ENCODE measurements around the gene ERI3.

Gene ERI3

DNA sequence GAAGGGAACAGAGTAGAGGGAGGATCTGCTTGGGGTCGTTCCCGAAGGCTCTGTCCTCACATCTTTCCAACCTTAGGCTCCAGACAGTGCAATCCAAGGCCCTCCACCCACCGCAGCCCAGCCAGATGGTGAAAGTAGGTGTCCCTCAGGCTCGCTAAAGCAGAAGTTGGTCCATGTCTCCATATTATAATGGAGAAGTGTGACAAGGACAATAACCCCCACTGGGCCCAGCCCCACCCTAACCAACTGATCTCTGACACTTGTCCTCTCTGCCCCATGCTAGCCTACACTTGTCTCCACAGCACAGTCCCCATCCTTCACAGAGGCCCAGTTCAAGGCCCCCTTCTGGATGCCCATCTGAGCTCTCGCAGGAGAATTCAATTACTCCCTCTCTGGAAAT is 93.1 kb downstream of the ERI3 start:
- Histone ChIP-seq H3K36me3 (ENCODE audit: control insufficient read depth, insufficient read depth, low read length) (no peaks in the 10 kb centered on the region), H3K27me3 (ENCODE audit: control insufficient read depth, insufficient read depth, low read length) (no peaks in the 10 kb centered on the region), H3K4me1 (no peaks in the 10 kb centered on the region), H3K4me2 (ENCODE audit: low read length) (no peak overlapping the region), H3K27ac (no peak overlapping the region), H3K4me3 (ENCODE audit: low read depth, low read length) (no peak overlapping the region), H3K79me2 (no peaks in the 10 kb centered on the region), H3K9ac (no peak overlapping the region), H2AFZ (no peak overlapping the region), H3K9me3 (ENCODE audit: control insufficient read depth, low read length) (no peaks in the 10 kb centered on the region)
- TF ChIP-seq, protein P1, sequence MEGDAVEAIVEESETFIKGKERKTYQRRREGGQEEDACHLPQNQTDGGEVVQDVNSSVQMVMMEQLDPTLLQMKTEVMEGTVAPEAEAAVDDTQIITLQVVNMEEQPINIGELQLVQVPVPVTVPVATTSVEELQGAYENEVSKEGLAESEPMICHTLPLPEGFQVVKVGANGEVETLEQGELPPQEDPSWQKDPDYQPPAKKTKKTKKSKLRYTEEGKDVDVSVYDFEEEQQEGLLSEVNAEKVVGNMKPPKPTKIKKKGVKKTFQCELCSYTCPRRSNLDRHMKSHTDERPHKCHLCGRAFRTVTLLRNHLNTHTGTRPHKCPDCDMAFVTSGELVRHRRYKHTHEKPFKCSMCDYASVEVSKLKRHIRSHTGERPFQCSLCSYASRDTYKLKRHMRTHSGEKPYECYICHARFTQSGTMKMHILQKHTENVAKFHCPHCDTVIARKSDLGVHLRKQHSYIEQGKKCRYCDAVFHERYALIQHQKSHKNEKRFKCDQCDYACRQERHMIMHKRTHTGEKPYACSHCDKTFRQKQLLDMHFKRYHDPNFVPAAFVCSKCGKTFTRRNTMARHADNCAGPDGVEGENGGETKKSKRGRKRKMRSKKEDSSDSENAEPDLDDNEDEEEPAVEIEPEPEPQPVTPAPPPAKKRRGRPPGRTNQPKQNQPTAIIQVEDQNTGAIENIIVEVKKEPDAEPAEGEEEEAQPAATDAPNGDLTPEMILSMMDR (IDR thresholded peaks at IDR 0.05), result no peak

DNA sequence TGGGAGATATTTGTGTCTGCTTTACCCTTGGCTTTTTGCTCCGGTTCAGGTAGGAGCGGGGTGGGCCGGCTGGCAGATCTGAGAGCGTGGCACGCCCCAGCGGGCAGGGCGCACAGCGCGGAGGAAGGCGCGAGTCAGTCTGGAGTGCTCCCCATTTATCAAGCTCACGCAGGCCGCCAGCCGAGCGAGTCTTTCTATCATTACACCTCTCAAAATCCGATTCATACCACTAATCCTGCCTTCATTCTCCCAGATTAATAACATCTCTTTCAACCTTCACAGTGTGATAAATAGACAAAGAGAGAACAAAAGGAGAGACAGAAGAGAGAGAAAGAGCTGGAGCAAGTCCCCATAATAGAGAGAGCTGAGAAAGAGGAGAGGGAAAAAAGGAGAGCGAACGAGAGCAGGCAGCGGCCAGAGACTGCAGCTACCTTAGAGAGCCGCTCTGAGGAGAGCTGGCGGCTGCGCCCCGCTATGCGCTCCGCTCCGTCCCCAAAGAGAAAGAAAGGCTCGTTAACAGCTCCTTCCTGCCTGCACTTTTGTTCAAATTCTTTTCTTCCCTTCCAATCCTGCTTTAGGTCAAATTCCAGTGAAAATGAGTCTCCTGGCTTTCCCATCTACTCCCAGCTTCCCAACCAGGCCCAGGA is 93.8 kb downstream of the ERI3 start:
- Histone ChIP-seq H3K9me3 (ENCODE audit: control insufficient read depth, low read length) (no peaks in the 10 kb centered on the region), H3K4me1 (no peaks in the 10 kb centered on the region), H3K9ac (no peak overlapping the region), H3K4me3 (ENCODE audit: low read depth, low read length) (no peak overlapping the region), H3K36me3 (ENCODE audit: control insufficient read depth, insufficient read depth, low read length) (no peaks in the 10 kb centered on the region), H3K79me2 (no peaks in the 10 kb centered on the region), H3K27ac (no peak overlapping the region), H3K27me3 (ENCODE audit: control insufficient read depth, insufficient read depth, low read length) (no peaks in the 10 kb centered on the region), H3K4me2 (ENCODE audit: low read length) (no peak overlapping the region), H2AFZ (no peak overlapping the region)
- TF ChIP-seq, protein P1 (IDR thresholded peaks at IDR 0.05), result no peak

DNA sequence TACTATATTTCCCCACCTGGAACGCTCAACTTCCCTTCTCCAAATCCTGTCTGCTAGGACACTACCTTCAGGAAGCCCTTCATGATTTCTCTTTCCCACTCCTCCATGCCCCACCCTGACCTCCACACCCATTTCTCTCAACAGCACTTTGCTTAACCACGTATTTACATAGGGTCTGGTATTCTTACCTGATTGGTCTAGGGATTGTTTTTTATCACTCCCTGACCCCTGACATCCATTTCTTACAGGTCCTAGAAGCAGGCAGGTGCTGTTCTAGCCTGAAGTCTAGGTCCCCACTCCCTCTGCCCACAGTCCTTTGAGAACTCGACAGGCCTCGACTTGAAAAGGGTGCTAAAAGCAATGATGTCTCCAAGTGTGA is 94.3 kb downstream of the ERI3 start:
- Histone ChIP-seq H3K27ac (no peak overlapping the region), H3K4me3 (ENCODE audit: low read depth, low read length) (no peak overlapping the region), H3K4me1 (no peaks in the 10 kb centered on the region), H3K9me3 (ENCODE audit: control insufficient read depth, low read length) (no peaks in the 10 kb centered on the region), H3K27me3 (ENCODE audit: control insufficient read depth, insufficient read depth, low read length) (no peaks in the 10 kb centered on the region), H3K79me2 (no peaks in the 10 kb centered on the region), H3K36me3 (ENCODE audit: control insufficient read depth, insufficient read depth, low read length) (no peaks in the 10 kb centered on the region), H3K9ac (no peak overlapping the region), H2AFZ (no peak overlapping the region), H3K4me2 (ENCODE audit: low read length) (no peak overlapping the region)
- TF ChIP-seq, protein P1 (IDR thresholded peaks at IDR 0.05), result no peak

DNA sequence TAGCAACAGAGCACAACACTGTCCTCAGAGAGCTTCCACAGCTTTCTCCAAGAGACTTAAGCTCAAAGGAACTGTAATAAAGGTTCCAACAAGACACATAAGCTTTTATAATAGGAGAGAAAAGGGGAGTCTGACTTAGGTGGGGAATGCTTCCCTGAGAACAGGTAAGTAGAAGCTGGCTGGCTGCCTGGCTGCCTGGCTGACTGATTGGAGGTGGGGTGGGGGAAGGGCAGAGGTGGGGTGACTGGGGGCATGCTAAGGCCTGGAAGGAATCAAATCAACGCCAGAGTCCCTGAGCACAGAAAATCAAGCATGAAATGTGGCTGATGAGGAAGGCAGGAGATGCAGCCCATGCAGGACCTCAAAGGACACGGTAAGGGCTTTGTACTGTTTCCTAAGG is 96.0 kb downstream of the ERI3 start:
- H2AFZ ChIP-seq, result no peak overlapping the region
- H3K9ac ChIP-seq, result no peak overlapping the region
- no peaks in the 10 kb centered on the region for H3K9me3 ChIP-seq (ENCODE audit: control insufficient read depth, low read length)
- H3K36me3 ChIP-seq (ENCODE audit: control insufficient read depth, insufficient read depth, low read length), result no peaks in the 10 kb centered on the region
- H3K27me3 ChIP-seq (ENCODE audit: control insufficient read depth, insufficient read depth, low read length), result no peaks in the 10 kb centered on the region
- H3K79me2 ChIP-seq, result no peaks in the 10 kb centered on the region
- TF ChIP-seq, protein P1 (IDR thresholded peaks at IDR 0.05), result no peak
- no peak overlapping the region for H3K4me3 ChIP-seq (ENCODE audit: low read depth, low read length)
- H3K4me1 ChIP-seq, result no peaks in the 10 kb centered on the region
- H3K4me2 ChIP-seq (ENCODE audit: low read length), result no peak overlapping the region
- H3K27ac ChIP-seq, result no peak overlapping the region

Measured in parathyroid adenoma (tissue), 2 donors.